Esophagus squamous epithelium (tissue), 4 donors: ENCODE data around the gene KLC4.

Experiments used
- CTCF ChIP-seq, 6 experiments: fragments of 450-650 bp in 4 of 6; fragments of 200-600 bp in 2 of 6; sonication (generic) in 2 of 6; IDR thresholded peaks; one replicate each; pipeline ENCODE4 v1.5.1; 2016 to 2019; ENCODE audit warnings: antibody characterized with exemption in 6 of 6, mild to moderate bottlenecking in 4 of 6, moderate library complexity in 4 of 6
- POLR2A ChIP-seq, 4 donors: fragments of 450-650 bp; IDR thresholded peaks; one replicate each; pipeline ENCODE4 v1.6.1; 2017; ENCODE audit warnings: antibody characterized with exemption in 4 of 4, mild to moderate bottlenecking in 4 of 4, moderate library complexity in 3 of 4

- TF ChIP-seq CTCF (IDR thresholded peaks at IDR 0.05) (no peak), POLR2A (IDR thresholded peaks at IDR 0.05) (no peak)
These were observed 25.8 kb upstream of the KLC4 start for GRCh38 chr6:43033496-43034189.
